Gastroesophageal sphincter (tissue), 3 donors: Measurements from ENCODE around the gene BNIPL.
A peak's percentile ranks its signal among the peaks of the same experiment; 100 is the strongest.

Experiments
- CTCF ChIP-seq, 4 experiments: fragments of 200-600 bp in 2 of 4; fragments of 450-650 bp in 2 of 4; sonication (generic) in 1 of 4; IDR thresholded peaks; one replicate each; pipeline ENCODE4 v1.5.1; 2017 to 2019; ENCODE audit warnings: antibody characterized with exemption in 4 of 4, mild to moderate bottlenecking in 2 of 4, moderate library complexity in 2 of 4
- POLR2AphosphoS5 ChIP-seq: sonication (generic); formaldehyde crosslinking; IDR thresholded peaks from one replicate; pipeline ENCODE4 v1.6.1; 2017; ENCODE audit warnings: antibody characterized with exemption

DNA sequence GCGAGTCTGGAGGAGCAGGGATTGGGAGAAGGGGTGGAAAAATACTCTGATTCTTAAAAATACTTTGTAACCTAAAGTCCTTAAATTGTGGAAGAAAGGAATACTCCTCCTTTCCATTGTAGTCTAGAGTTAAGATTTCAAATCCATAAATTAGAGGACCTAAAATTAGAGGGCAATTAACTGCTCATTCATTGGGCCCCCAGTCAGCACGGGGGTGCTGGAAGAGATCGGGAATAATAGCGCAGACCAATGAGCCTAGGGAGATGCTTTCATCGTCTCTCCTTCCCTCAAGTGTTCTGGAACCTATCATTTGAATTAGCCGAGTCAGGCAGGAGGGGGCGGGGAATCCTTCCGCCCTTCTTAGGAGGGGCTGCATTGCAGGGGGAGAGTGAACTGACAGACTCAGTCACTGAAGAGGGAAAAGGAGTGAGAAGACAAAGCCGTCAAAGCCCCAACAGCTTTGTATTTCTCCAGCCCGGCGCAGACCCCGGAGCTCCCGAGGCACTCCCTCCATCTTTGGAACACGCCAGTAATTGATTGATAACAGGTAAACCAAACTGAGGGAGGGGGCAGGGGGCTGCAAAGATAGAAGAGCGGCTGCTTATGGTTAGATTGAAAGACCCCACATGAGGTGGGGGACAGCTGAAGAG, 23.7 kb downstream of the BNIPL start, which contains the start of gene MLLT11:
- no peak for TF ChIP-seq CTCF (IDR thresholded peaks at IDR 0.05)
- TF ChIP-seq POLR2AphosphoS5, result peak; percentile 30
